GM18870 (cell line): ENCODE measurements around the gene VWCE.

ENCODE experiments used
- ATAC-seq: cut with Tn5 transposase; IDR thresholded peaks from one replicate; pipeline ENCODE4 v1.9.1; 2021; ENCODE audit warnings: moderate library complexity; ENCODE audit not compliant: unreplicated experiment

Gene VWCE

GRCh38 chr11:61328351-61328750 lies 33.2 kb upstream of the VWCE start:
- ATAC-seq, result no peak

GRCh38 chr11:61327669-61328071 lies 32.6 kb upstream of the VWCE start:
- no peak for ATAC-seq

- ATAC-seq, result no peak
Measured at GRCh38 chr11:61325649-61326414, 30.7 kb upstream of the VWCE start.

DNA sequence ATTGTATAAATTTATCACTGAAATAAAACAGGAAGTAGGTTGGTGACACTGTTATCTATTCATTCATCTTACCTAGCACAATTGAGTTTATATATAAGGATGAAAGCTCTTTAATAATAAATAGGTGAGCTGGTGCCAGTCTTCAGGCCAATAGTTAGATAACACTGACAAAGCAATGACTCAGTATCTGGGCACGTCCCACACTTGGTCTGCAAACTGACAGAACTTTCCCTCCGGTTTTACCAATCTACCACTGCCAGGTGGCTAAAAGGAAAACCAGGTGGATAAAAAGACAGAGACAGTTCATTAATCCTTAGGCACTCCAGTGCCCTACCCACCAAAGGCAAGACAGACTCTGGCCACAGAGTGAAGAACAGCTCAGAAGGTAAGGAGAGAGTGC lies 20.1 kb upstream of the VWCE start:
- no peak for ATAC-seq

DNA sequence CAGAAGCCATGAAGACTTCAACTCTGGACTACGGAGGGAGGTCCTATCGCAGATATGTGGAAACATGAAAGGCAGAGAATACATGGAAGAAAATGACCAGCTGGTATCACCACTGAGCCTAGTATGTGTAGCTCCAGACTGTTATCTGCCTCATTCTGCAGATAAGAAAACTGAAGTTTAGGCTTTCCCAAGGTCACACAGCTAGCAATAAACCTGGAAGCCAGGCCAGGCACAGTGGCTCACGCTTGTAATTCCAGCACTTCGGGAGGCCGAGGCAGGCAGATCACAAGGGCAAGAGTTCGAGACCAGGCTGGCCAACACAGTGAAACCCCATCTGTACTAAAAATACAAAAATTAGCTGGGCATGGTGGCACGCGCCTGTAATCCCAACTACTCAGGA lies 15.6 kb upstream of the VWCE start:
- ATAC-seq, result no peak

GRCh38 chr11:61309739-61310138 lies 14.6 kb upstream of the VWCE start:
- no peak for ATAC-seq

- ATAC-seq, result no peak
Measured at GRCh38 chr11:61309141-61309540, 14.0 kb upstream of the VWCE start.

- no peak for ATAC-seq
Measured at GRCh38 chr11:61307354-61307753, 12.2 kb upstream of the VWCE start.

DNA sequence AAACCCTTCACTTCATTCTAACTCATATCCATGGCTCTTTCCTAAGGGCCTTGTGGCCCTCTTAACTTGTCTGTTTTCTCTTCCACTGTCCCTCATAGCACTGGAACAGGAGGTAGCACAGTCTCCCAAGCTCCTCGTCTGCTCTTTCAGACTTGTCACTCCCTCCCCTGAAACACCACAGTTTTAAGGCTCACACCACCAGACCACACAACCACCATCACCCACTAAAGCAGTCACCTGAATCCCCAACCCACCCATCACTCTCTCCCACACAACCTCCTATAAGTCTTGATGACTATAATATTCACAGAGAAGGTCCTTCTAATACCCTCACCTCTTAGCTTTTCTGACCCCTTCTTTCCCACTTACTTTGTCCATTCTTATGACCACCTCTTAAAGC lies 11.1 kb upstream of the VWCE start:
- no peak for ATAC-seq

GRCh38 chr11:61305417-61305816 lies 10.3 kb upstream of the VWCE start:
- no peak for ATAC-seq

GRCh38 chr11:61303725-61304124 lies 8.6 kb upstream of the VWCE start:
- ATAC-seq, result no peak

- no peak for ATAC-seq
Measured at GRCh38 chr11:61302550-61302949, 7.4 kb upstream of the VWCE start.

- ATAC-seq, result no peak
Measured at GRCh38 chr11:61298663-61299244, 3.6 kb upstream of the VWCE start.

DNA sequence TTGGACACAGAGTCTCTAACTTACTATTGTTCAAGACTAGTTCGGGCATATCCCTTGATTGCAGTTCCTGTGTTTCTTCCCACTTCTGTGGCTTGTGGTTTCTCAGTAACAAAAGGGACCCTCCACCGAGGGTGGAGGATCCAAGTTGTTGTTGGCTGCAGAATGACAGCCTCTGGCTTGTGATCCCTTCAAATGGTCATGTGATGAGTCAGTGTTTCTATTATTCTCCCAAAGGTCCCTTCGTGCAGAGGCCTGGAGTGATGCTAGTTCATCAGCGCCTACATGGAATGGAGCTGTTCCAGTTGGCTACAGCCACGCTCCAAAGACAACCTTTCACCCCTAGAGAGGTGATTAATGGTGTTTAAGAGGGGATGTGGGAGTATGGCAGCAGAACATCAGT lies 2.6 kb upstream of the VWCE start:
- no peak for ATAC-seq

- ATAC-seq, result no peak
Measured at GRCh38 chr11:61297341-61297740, 2.2 kb upstream of the VWCE start.

- ATAC-seq, result no peak
Measured at GRCh38 chr11:61295596-61295926, 445 bp upstream of the VWCE start.

- no peak for ATAC-seq
Measured at GRCh38 chr11:61293867-61294716, 1.0 kb downstream of the VWCE start.

DNA sequence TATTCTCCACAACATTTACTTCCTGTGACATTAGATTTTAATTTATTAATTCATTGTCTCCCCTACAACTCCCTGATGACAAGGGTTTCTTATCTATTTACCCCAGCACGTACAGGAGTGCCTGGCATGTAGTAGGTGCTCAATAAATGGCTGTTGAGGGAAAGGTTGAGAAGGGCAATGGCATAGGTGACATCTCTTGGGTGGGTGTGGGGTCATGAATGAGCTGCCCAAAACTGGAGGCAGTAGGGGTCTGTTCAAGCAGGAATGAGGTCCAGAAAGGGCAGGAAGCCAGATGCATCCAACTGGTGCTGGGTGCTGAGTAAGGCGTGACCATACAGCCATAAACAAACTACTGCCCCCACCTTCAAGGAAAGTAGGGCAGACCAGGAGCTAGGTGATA lies 2.8 kb downstream of the VWCE start:
- ATAC-seq, result no peak

GRCh38 chr11:61290905-61291690 lies 4.0 kb downstream of the VWCE start:
- no peak for ATAC-seq

GRCh38 chr11:61287338-61287977 lies 7.7 kb downstream of the VWCE start:
- no peak for ATAC-seq

GRCh38 chr11:61283613-61284012 lies 11.5 kb downstream of the VWCE start:
- no peak for ATAC-seq
